GM19452 (cell line): ENCODE measurements around the gene AKAP9.
"Not testable (repeated sequence)": the region's sequence is repeated elsewhere in the genome, so short reads cannot be mapped to it uniquely, and the experiment has no call there.

ENCODE experiments used
- ATAC-seq: cut with Tn5 transposase; IDR thresholded peaks from one replicate; pipeline ENCODE4 v1.9.1; 2021; ENCODE audit not compliant: unreplicated experiment

The AKAP9 gene

GRCh38 chr7:91945476-91945875 is 4.8 kb downstream of the AKAP9 start:
- no peak for ATAC-seq

GRCh38 chr7:91946549-91946948 is 5.9 kb downstream of the AKAP9 start:
- ATAC-seq = no peak

GRCh38 chr7:91947948-91948347 is 7.3 kb downstream of the AKAP9 start:
- no peak for ATAC-seq

DNA sequence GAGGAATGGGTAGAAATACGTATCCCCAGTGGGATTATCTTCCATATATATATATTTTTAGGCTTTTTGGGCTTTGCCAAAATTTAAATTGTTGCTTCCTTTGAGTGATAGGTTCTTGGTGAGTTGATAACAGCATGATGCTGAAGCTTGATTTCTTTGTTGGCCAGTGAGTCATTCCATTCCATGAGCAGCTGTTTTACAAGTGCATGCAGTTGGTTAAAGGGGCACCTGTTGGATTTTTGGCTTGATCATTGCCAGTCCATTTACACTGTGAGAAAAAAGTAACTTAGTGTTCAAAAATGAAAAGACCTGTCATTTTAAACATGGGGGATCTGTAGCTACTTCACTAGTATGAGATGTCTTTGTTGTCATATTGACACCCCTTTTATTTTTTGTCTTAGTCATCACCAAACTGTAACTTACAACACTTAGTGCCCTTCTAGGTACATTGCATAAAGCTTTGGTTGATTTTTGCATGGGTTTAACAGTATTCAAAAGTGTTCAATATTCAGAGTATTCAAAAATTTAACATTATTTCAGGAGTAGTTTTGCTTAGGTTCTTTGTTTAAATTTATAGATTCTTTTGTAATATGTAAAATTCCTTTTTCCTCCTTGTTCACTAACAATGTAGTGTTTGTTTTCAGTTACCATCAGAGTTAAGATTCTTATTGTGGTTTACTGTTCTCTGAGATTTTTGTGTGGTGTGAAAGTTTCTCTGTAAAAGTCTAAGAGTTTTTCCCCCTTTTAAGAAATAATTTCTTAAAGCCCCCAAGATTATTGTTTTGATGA is 8.8 kb downstream of the AKAP9 start:
- peak; percentile 66 for ATAC-seq

GRCh38 chr7:91953618-91954017 is 13.0 kb downstream of the AKAP9 start:
- ATAC-seq = no peak

- not testable (repeated sequence) for ATAC-seq
Measured at GRCh38 chr7:91956464-91956863, 15.8 kb downstream of the AKAP9 start.

DNA sequence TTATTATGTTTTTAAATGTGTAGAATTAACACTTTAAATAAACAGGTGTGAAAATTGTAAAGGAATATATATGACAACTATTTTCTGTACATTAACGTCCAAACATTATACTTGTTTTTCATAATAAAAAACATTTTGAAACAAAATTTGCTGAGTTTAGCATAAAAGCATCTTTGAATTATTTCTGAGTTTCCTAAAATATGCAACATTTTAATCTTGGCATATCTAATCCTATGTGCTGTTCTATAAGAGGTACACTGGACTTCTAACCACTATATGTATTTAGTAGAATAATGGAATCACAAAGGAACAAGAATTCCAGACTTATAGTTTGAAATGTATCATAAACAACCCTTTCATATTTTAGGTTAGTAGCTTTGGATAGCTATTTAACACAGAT is 16.6 kb downstream of the AKAP9 start:
- ATAC-seq = no peak

GRCh38 chr7:91957823-91958222 is 17.2 kb downstream of the AKAP9 start:
- no peak for ATAC-seq

GRCh38 chr7:91959023-91959422 is 18.4 kb downstream of the AKAP9 start:
- no peak for ATAC-seq

- no peak for ATAC-seq
Measured at GRCh38 chr7:91961816-91962215, 21.2 kb downstream of the AKAP9 start.

DNA sequence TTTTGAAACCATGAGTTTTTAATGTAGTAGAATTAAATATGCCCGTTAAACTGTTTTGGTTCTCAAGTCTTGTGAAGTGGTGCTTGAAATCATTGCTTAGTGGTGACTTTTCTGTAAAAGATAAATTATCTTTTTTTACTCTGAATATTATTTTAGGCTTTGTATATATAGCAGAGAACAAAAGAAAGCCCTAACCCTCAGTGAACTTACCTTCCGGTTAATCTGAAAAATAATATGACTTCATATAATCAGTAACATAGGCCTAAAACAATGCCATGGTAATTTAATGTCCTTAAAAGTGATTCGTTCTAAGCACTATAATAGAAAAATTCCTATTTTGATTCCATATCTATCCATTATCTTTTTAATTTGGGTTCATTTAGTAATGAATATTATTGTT is 21.8 kb downstream of the AKAP9 start:
- ATAC-seq = no peak

DNA sequence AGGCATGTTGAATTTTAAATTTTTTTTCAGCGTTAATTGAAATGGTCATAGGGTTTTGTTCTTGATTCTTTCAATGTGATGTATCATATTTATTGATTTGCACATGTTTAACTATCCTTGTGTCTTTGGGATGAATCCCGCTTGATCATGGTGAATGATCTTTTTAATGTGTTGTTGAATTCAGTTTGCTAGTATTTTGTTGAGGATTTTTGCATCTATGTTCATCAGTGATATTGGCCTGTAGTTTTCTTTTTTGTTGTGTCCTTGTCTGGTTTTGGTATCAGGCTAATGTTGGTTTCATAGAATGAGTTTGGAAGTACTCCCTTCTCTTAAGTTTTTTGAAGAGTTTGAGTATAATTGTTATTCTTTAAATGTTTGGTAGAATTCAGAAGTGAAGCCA is 26.9 kb downstream of the AKAP9 start:
- ATAC-seq = not testable (repeated sequence)

- ATAC-seq = no peak
Measured at GRCh38 chr7:91973639-91974038, 33.0 kb downstream of the AKAP9 start.

GRCh38 chr7:91974066-91974465 is 33.4 kb downstream of the AKAP9 start:
- no peak for ATAC-seq

- ATAC-seq = no peak
Measured at GRCh38 chr7:91976743-91977142, 36.1 kb downstream of the AKAP9 start.

GRCh38 chr7:91979590-91979989 is 38.9 kb downstream of the AKAP9 start:
- no peak for ATAC-seq

DNA sequence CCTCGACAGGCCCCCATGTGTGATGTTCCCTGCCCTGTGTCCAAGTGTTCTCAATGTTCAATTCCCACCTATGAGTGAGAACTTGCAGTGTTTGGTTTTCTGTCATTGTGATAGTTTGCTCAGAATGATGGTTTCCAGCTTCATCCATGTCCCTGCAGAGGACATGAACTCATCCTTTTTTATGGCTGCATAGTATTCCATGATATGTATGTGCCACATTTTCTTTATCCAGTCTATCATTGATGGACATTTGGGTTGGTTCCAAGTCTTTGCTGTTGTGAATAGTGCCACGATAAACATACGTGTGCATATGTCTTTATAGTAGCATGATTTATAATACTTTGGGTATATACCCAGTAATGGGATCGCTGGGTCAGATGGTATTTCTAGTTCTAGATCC is 41.7 kb downstream of the AKAP9 start:
- not testable (repeated sequence) for ATAC-seq

GRCh38 chr7:91988213-91988612 is 47.6 kb downstream of the AKAP9 start:
- ATAC-seq = no peak

DNA sequence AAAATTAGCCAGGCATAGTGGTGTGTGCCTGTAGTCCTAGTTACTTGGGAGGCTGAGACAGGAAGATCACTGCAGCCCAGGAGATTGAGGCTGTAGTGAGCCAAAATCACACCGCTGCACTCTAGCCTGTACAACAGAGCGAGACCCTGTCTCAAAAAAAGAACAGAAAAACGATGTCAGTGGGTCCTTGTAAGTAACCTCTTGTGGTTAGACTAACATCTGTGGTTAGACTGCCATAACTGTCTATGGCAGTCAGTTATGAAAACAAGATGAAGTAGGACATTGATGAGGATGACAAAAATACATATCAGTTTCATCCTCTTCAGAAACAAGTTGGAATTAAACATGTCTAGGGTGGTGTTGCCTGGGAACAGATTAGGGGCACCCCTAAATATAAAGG is 53.3 kb downstream of the AKAP9 start:
- no peak for ATAC-seq

- ATAC-seq = peak; percentile 90
Measured at GRCh38 chr7:91995391-91996105, 54.9 kb downstream of the AKAP9 start.

DNA sequence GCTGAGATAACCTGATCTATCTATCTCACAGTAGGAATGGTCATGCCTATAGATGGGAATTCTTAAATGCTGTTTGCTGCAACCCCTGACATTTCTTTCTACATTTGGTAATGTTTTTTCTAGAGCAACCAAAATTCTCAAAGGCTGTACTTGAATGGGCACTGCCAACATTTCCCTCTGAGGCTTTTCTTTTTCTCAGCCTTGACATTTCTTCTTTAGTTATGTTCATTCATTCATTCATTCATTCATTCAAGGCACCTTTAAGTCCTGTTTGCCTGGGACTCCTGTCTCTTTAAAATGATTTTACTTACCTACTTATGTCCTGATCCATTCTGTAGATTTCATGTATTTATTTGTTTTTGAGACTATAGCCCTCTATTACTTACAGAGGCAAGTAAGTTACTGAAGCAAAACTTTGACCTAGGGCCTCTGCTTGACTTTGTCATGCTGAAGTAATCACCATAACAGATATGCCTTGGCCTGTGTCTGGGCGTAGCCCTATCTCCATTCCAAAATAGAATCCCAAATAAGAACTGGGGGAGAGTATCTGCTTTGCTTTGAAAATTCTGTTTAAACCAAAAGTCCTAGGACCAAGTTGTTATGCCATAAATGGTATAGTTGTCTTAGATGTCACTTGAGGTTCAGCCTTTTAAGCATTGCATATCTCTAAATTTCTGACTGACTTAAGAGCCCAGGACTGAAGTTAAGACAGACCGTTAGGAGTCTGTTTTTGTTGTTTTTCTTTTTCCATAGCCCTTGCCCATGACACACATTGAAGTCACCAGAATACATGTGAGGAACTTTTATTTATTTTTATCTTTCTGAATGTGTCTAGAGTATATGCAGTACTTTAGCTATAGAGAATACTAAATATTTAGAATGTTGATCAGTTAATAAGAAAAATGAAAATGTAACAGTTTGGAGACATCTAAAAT is 59.2 kb downstream of the AKAP9 start:
- no peak for ATAC-seq
